Measurements from ENCODE around the gene PKP4.

The PKP4 gene

GRCh38 chr2:158569284-158569683, 112.5 kb downstream of the PKP4 start:
- no peak overlapping the region for H3K4me3 ChIP-seq (ENCODE audit: low read depth, low read length)
- no peak for TF ChIP-seq CTCF (IDR thresholded peaks at IDR 0.05; ENCODE audit: low read depth, low read length)

DNA sequence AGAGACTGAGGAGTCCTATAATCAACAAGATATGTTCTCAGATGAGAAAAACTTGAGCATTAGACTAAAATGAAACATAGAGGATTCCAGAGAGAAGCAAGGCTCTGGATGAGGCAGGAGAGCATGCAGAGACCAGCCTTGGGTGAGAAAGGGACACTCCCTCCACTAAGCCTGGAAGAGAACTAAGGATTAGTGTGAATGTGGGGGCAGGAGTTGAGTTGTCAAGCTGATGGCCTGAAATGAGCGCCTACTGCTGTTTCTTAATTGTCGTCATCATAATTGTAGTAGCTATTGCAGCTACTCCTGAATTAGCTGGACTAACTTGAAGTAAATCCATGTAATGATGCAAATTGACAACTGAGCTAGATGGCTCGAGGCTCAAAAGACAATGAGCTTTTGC, 114.1 kb downstream of the PKP4 start:
- no peak overlapping the region for H3K4me3 ChIP-seq (ENCODE audit: low read depth, low read length)
- no peak for TF ChIP-seq CTCF (IDR thresholded peaks at IDR 0.05; ENCODE audit: low read depth, low read length)

DNA sequence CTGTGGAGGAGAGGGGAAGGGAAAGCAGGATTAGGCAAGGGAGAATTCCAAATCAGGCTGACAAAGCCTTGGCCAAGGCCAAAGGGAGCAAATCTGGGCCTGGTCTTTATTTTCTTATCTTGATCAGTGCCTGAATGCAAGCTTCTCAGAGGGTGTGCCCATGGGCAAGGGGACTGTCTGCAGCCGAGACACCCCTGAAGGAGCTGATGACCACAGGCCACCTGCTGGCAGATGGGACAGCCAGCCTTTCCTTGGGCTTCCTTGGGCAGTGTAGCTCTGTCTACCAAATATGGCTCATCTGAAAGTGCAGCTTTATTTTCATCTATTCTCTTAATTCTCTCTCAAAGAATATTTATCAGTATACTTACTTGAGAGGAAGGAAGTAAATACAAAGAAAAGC, 117.0 kb downstream of the PKP4 start:
- H3K4me3 ChIP-seq (ENCODE audit: low read depth, low read length) = no peak overlapping the region
- TF ChIP-seq CTCF (IDR thresholded peaks at IDR 0.05; ENCODE audit: low read depth, low read length) = no peak

- no peak for TF ChIP-seq CTCF (IDR thresholded peaks at IDR 0.05; ENCODE audit: low read depth, low read length)
- no peak overlapping the region for H3K4me3 ChIP-seq (ENCODE audit: low read depth, low read length)
Measured at GRCh38 chr2:158575051-158575635, 118.4 kb downstream of the PKP4 start.

- TF ChIP-seq CTCF (IDR thresholded peaks at IDR 0.05; ENCODE audit: low read depth, low read length) = no peak
- no peak overlapping the region for H3K4me3 ChIP-seq (ENCODE audit: low read depth, low read length)
Measured at GRCh38 chr2:158577141-158577540, 120.4 kb downstream of the PKP4 start.

- no peak for TF ChIP-seq CTCF (IDR thresholded peaks at IDR 0.05; ENCODE audit: low read depth, low read length)
- no peak overlapping the region for H3K4me3 ChIP-seq (ENCODE audit: low read depth, low read length)
Measured at GRCh38 chr2:158578703-158579330, 122.1 kb downstream of the PKP4 start.

DNA sequence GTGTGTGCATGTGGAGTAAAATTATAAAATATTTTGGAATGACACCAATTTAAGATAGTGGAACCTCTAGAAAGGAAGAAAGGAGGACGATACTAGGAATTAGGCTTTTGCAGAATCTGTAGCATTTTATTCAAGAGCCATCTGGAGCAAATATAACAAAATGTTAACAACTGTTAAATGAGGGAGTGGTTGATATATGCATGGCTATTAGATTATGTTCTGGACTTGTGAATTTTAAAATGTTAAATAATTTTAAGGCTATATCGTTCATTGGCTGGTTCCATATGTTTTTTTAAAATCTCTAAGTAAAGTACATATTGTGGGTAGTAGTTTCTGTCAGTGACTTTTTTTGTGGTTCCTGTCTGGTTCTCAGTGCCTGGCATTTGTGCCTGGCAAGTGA, 123.2 kb downstream of the PKP4 start:
- no peak for TF ChIP-seq CTCF (IDR thresholded peaks at IDR 0.05; ENCODE audit: low read depth, low read length)
- no peak overlapping the region for H3K4me3 ChIP-seq (ENCODE audit: low read depth, low read length)
